Measurements from ENCODE around the gene HACE1.

- no peak for TF ChIP-seq ZNF157 (tag by site-specific recombination; IDR thresholded peaks at IDR 0.05)
- no peak for TF ChIP-seq ZNF76 (tag by site-specific recombination; IDR thresholded peaks at IDR 0.05; ENCODE audit: borderline replicate concordance, low read depth)
- TF ChIP-seq, protein P1, sequence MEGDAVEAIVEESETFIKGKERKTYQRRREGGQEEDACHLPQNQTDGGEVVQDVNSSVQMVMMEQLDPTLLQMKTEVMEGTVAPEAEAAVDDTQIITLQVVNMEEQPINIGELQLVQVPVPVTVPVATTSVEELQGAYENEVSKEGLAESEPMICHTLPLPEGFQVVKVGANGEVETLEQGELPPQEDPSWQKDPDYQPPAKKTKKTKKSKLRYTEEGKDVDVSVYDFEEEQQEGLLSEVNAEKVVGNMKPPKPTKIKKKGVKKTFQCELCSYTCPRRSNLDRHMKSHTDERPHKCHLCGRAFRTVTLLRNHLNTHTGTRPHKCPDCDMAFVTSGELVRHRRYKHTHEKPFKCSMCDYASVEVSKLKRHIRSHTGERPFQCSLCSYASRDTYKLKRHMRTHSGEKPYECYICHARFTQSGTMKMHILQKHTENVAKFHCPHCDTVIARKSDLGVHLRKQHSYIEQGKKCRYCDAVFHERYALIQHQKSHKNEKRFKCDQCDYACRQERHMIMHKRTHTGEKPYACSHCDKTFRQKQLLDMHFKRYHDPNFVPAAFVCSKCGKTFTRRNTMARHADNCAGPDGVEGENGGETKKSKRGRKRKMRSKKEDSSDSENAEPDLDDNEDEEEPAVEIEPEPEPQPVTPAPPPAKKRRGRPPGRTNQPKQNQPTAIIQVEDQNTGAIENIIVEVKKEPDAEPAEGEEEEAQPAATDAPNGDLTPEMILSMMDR (tag by site-specific recombination; IDR thresholded peaks at IDR 0.05): no peak
- TF ChIP-seq ZNF48 (tag by site-specific recombination; IDR thresholded peaks at IDR 0.05): no peak
- no peak for TF ChIP-seq ZNF639 (tag by site-specific recombination; IDR thresholded peaks at IDR 0.05)
- no peak for TF ChIP-seq ZNF394 (tag by site-specific recombination; IDR thresholded peaks at IDR 0.05; ENCODE audit: borderline replicate concordance)
Observed at GRCh38 chr6:104699593-104700329, 160.0 kb downstream of the HACE1 start.
